ENCODE measurements around the gene PSMD11. TPM values are rescaled to one million over a fixed set of nuclear protein-coding genes. Genes with fewer than 3 reads are reported as not detected.

The PSMD11 gene
- total RNA-seq, 1 experiment from 2014 or later, result 163 TPM

- Histone ChIP-seq H3K9ac (ENCODE audit: low read length) (no peak overlapping the region), H4K20me1 (ENCODE audit: low read length) (no peaks in the 10 kb centered on the region), H2AFZ (ENCODE audit: low read length) (no peak overlapping the region), H3K79me2 (ENCODE audit: low read length) (no peaks in the 10 kb centered on the region), H3K27ac (ENCODE audit: low read length) (peak overlapping the region; percentile 49; the same call in 1 of the 2 replicates), H3K36me3 (ENCODE audit: low read depth, low read length) (no peaks in the 10 kb centered on the region), H3K4me2 (ENCODE audit: low read length) (no peak overlapping the region), H3K9me3 (ENCODE audit: low read length) (no peaks in the 10 kb centered on the region), H3K4me1 (ENCODE audit: insufficient read depth, low read length) (peaks cover 17% of the 10 kb centered on the region), H3K27me3 (ENCODE audit: low read length) (no peaks in the 10 kb centered on the region), H3F3A (ENCODE audit: low read length, unreplicated experiment) (no peaks in the 10 kb centered on the region), H3K9me2 (replicated peaks; ENCODE audit: low read length) (no peaks in the 10 kb centered on the region), H3K4me3 (ENCODE audit: low read length) (no peak overlapping the region)
- ChIA-PET CTCF (no interaction called here), POLR2A (ENCODE audit: unreplicated experiment) (no interaction called here)
- peak; percentile 45 for ATAC-seq
- no TSS peak for BruUV-seq (replicated peaks)
- intact Hi-C loops (cut with micrococcal nuclease), result no loop called here
- DNase-seq, result peak; percentile 17
- TF ChIP-seq CTCF (conservative IDR thresholded peaks at IDR 0.05; ENCODE audit: low read depth, low read length) (peak; percentile 36; the same call in 1 of the 2 replicates), EZH2 (IDR thresholded peaks at IDR 0.05; ENCODE audit: low read length, unreplicated experiment) (no peak)
Observed at GRCh38 chr17:32497431-32498205, 53.3 kb downstream of the PSMD11 start.

- Histone ChIP-seq H3K27me3 (ENCODE audit: low read length) (no peaks in the 10 kb centered on the region), H3K27ac (ENCODE audit: low read length) (no peak overlapping the region), H3K4me3 (ENCODE audit: low read length) (no peak overlapping the region), H3K4me2 (ENCODE audit: low read length) (no peak overlapping the region), H3K79me2 (ENCODE audit: low read length) (no peaks in the 10 kb centered on the region), H3K9me2 (replicated peaks; ENCODE audit: low read length) (no peaks in the 10 kb centered on the region), H2AFZ (ENCODE audit: low read length) (no peak overlapping the region), H3K9me3 (ENCODE audit: low read length) (no peaks in the 10 kb centered on the region), H3K9ac (ENCODE audit: low read length) (no peak overlapping the region), H3F3A (ENCODE audit: low read length, unreplicated experiment) (no peaks in the 10 kb centered on the region), H4K20me1 (ENCODE audit: low read length) (no peaks in the 10 kb centered on the region), H3K4me1 (ENCODE audit: insufficient read depth, low read length) (peaks cover 24% of the 10 kb centered on the region), H3K36me3 (ENCODE audit: low read depth, low read length) (no peaks in the 10 kb centered on the region)
- DNase-seq (no peak), ATAC-seq (no peak)
- POLR2A ChIA-PET (ENCODE audit: unreplicated experiment), result interaction anchor here (0.6 kb wide), 1 partner anchor 51 kb away, joined by 4 read pairs; no protein-coding TSS in a partner anchor
- intact Hi-C loops (cut with micrococcal nuclease), result no loop called here
- no TSS peak for BruUV-seq (replicated peaks)
- TF ChIP-seq EZH2 (IDR thresholded peaks at IDR 0.05; ENCODE audit: low read length, unreplicated experiment), result no peak
- TF ChIP-seq EZH2phosphoT487 (IDR thresholded peaks at IDR 0.05; ENCODE audit: borderline replicate concordance, low read length), result no peak
- TF ChIP-seq CTCF (conservative IDR thresholded peaks at IDR 0.05; ENCODE audit: low read depth, low read length), result no peak
- CTCF ChIA-PET, result no interaction called here
Observed at GRCh38 chr17:32498391-32498790, 54.1 kb downstream of the PSMD11 start.

- no peaks in the 10 kb centered on the region for H3K79me2 ChIP-seq (ENCODE audit: low read length)
- intact Hi-C loops (cut with micrococcal nuclease), result no loop called here
- H3K9me2 ChIP-seq (replicated peaks; ENCODE audit: low read length), result no peaks in the 10 kb centered on the region
- H3K36me3 ChIP-seq (ENCODE audit: low read depth, low read length), result no peaks in the 10 kb centered on the region
- no peaks in the 10 kb centered on the region for H4K20me1 ChIP-seq (ENCODE audit: low read length)
- no peak overlapping the region for H3K4me3 ChIP-seq (ENCODE audit: low read length)
- BruUV-seq (replicated peaks), result no TSS peak
- H3K4me2 ChIP-seq (ENCODE audit: low read length), result no peak overlapping the region
- ATAC-seq (no peak), DNase-seq (no peak)
- H3F3A ChIP-seq (ENCODE audit: low read length, unreplicated experiment), result no peaks in the 10 kb centered on the region
- no peak overlapping the region for H3K9ac ChIP-seq (ENCODE audit: low read length)
- no peak overlapping the region for H2AFZ ChIP-seq (ENCODE audit: low read length)
- peaks cover 29% of the 10 kb centered on the region for H3K4me1 ChIP-seq (ENCODE audit: insufficient read depth, low read length)
- no peak overlapping the region for H3K27ac ChIP-seq (ENCODE audit: low read length)
- ChIA-PET POLR2A (ENCODE audit: unreplicated experiment) (no interaction called here), CTCF (no interaction called here)
- H3K9me3 ChIP-seq (ENCODE audit: low read length), result no peaks in the 10 kb centered on the region
- no peaks in the 10 kb centered on the region for H3K27me3 ChIP-seq (ENCODE audit: low read length)
- TF ChIP-seq CTCF (conservative IDR thresholded peaks at IDR 0.05; ENCODE audit: low read depth, low read length), result no peak
- TF ChIP-seq EZH2 (IDR thresholded peaks at IDR 0.05; ENCODE audit: low read length, unreplicated experiment), result no peak
- no peak for TF ChIP-seq EZH2phosphoT487 (IDR thresholded peaks at IDR 0.05; ENCODE audit: borderline replicate concordance, low read length)
Observed at GRCh38 chr17:32502013-32502412, 57.7 kb downstream of the PSMD11 start.

Measured in PC-3 (cell line).